Neuronal stem cell (in vitro differentiated cells): ENCODE data around the gene TMBIM6.

Source experiments
- DNase-seq: peaks from one replicate; pipeline ENCODE4 v3.0.0-alpha.2; 2013; ENCODE audit warnings: low spot score
- H2AFZ ChIP-seq: one replicate; pipeline ENCODE4 v1.6.1; 2013; ENCODE audit warnings: mild to moderate bottlenecking, low read length, inconsistent platforms
- H2AK5ac ChIP-seq: 2 replicates; pipeline ENCODE4 v1.6.1; 2013; ENCODE audit warnings: low read depth, mild to moderate bottlenecking, inconsistent platforms, low read length, moderate library complexity, mixed read lengths
- H2BK120ac ChIP-seq: 2 replicates; pipeline ENCODE4 v1.6.1; 2013; ENCODE audit warnings: low read depth, mild to moderate bottlenecking, inconsistent platforms, low read length, moderate library complexity, mixed read lengths
- H2BK12ac ChIP-seq: one replicate; pipeline ENCODE4 v1.6.1; 2013; ENCODE audit warnings: low read length, inconsistent platforms
- H2BK15ac ChIP-seq: 2 replicates; pipeline ENCODE4 v1.6.1; 2013; ENCODE audit warnings: mild to moderate bottlenecking, low read length, inconsistent platforms, mixed read lengths
- H2BK5ac ChIP-seq: one replicate; pipeline ENCODE4 v1.6.1; 2013; ENCODE audit warnings: inconsistent platforms, mild to moderate bottlenecking, low read length, moderate library complexity
- H3K14ac ChIP-seq: one replicate; pipeline ENCODE4 v1.6.1; 2013; ENCODE audit warnings: low read length, inconsistent platforms
- H3K18ac ChIP-seq: 2 replicates; pipeline ENCODE4 v1.6.1; 2013; ENCODE audit warnings: low read length, inconsistent platforms
- H3K23ac ChIP-seq: 2 replicates; pipeline ENCODE4 v1.6.1; 2013; ENCODE audit warnings: low read depth, mild to moderate bottlenecking, mixed read lengths, low read length, inconsistent platforms; ENCODE audit not compliant: poor library complexity
- H3K27ac ChIP-seq: replicated peaks from 3 replicates; pipeline ENCODE4 v1.5.1; 2013; ENCODE audit warnings: low read length, inconsistent platforms
- H3K27me3 ChIP-seq, 3 experiments: 2 replicates each; pipeline ENCODE4 v1.6.1; 2013; ENCODE audit warnings: low read length in 3 of 3, mild to moderate bottlenecking in 2 of 3, inconsistent platforms in 1 of 3, low read depth in 1 of 3, mixed read lengths in 1 of 3, moderate library complexity in 1 of 3; ENCODE audit not compliant: control insufficient read depth in 3 of 3, insufficient read depth in 3 of 3
- H3K36me3 ChIP-seq, 2 donors: replicated peaks in 1 of 2; 2 replicates each; pipeline ENCODE4 v1.6.1; 2013; ENCODE audit warnings: low read length in 2 of 2; ENCODE audit not compliant: control insufficient read depth in 2 of 2, insufficient read depth in 2 of 2
- H3K4ac ChIP-seq: 2 replicates; pipeline ENCODE4 v1.6.1; 2013; ENCODE audit warnings: inconsistent platforms, mild to moderate bottlenecking, low read length, moderate library complexity
- H3K4me1 ChIP-seq, 2 donors: 1 replicate in 1 of 2; 2 replicates in 1 of 2; pipeline ENCODE4 v1.6.1; 2013; ENCODE audit warnings: low read length in 2 of 2, low read depth in 1 of 2; ENCODE audit not compliant: control insufficient read depth in 2 of 2, insufficient read depth in 1 of 2
- H3K4me2 ChIP-seq: one replicate; pipeline ENCODE4 v1.6.1; 2013; ENCODE audit warnings: mild to moderate bottlenecking, low read length, inconsistent platforms; ENCODE audit not compliant: insufficient read depth, poor library complexity, severe bottlenecking
- H3K4me3 ChIP-seq, 2 donors: 2 replicates each; pipeline ENCODE4 v1.5.1; 2013; ENCODE audit warnings: low read length in 2 of 2, mild to moderate bottlenecking in 2 of 2, inconsistent platforms in 1 of 2, moderate library complexity in 1 of 2
- H3K79me1 ChIP-seq: one replicate; pipeline ENCODE4 v1.6.1; 2013; ENCODE audit warnings: low read depth, mild to moderate bottlenecking, inconsistent platforms, low read length, moderate library complexity
- H3K9ac ChIP-seq: one replicate; pipeline ENCODE4 v1.6.1; 2013; ENCODE audit warnings: mild to moderate bottlenecking, low read depth, low read length, inconsistent platforms; ENCODE audit not compliant: poor library complexity
- H3K9me3 ChIP-seq, 2 donors: replicated peaks in 1 of 2; 2 replicates each; pipeline versions ENCODE3 to v1.6.1; 2013; ENCODE audit warnings: low read length in 2 of 2, mild to moderate bottlenecking in 2 of 2, inconsistent platforms in 1 of 2, low read depth in 1 of 2, mixed read lengths in 1 of 2, moderate library complexity in 1 of 2; ENCODE audit not compliant: control insufficient read depth in 2 of 2, insufficient read depth in 1 of 2
- H4K8ac ChIP-seq: one replicate; pipeline ENCODE4 v1.6.1; 2013; ENCODE audit warnings: low read depth, mild to moderate bottlenecking, inconsistent platforms, low read length, moderate library complexity
- H4K91ac ChIP-seq: one replicate; pipeline ENCODE4 v1.6.1; 2013; ENCODE audit warnings: low read length, low read depth, mild to moderate bottlenecking, inconsistent platforms; ENCODE audit not compliant: poor library complexity
- WGBS, 2 donors: extraction: QIAGEN DNeasy Blood & Tissue Kit; methylation state at CpG; one replicate each; pipeline ENCODE4 v1.1.7; 2013; ENCODE audit warnings: missing lambda C conversion rate in 2 of 2, mixed read lengths in 1 of 2; ENCODE audit not compliant: insufficient read length in 2 of 2, insufficient replicate concordance in 1 of 2; ENCODE audit errors: extremely low coverage in 2 of 2; 5-methylcytosine and 5-hydroxymethylcytosine counted together

TMBIM6 gene

GRCh38 chr12:49697808-49698207 is 43.5 kb upstream of the TMBIM6 start:
- WGBS, 2 donors, result no CpG with 5 or more reads among the region's 4 CpGs
- no peak overlapping the region for H4K8ac ChIP-seq
- H3K27ac ChIP-seq, result no peak overlapping the region
- no peaks in the 10 kb centered on the region for H3K36me3 ChIP-seq
- no peak overlapping the region for H2BK15ac ChIP-seq
- H2AK5ac ChIP-seq, result no peak overlapping the region
- H3K9ac ChIP-seq, result no peak overlapping the region
- no peak overlapping the region for H2BK12ac ChIP-seq
- H3K4ac ChIP-seq, result no peak overlapping the region
- no peak overlapping the region for H3K14ac ChIP-seq
- no peak overlapping the region for H3K4me2 ChIP-seq
- peaks cover 11 to 17% of the 10 kb centered on the region in 2 donors for H3K4me1 ChIP-seq
- no peak overlapping the region for H2AFZ ChIP-seq
- no peaks in the 10 kb centered on the region for H3K79me1 ChIP-seq
- no peak for DNase-seq
- no peak overlapping the region for H2BK5ac ChIP-seq
- H3K4me3 ChIP-seq, result no peak overlapping the region
- no peak overlapping the region for H3K18ac ChIP-seq
- H4K91ac ChIP-seq, result no peak overlapping the region
- H3K27me3 ChIP-seq, result no peaks in the 10 kb centered on the region
- H3K23ac ChIP-seq, result no peak overlapping the region
- no peaks in the 10 kb centered on the region for H3K9me3 ChIP-seq
- H2BK120ac ChIP-seq, result no peak overlapping the region

- H2BK5ac ChIP-seq, result no peak overlapping the region
- no peak overlapping the region for H3K4ac ChIP-seq
- H3K23ac ChIP-seq, result no peak overlapping the region
- H4K8ac ChIP-seq, result no peak overlapping the region
- H3K79me1 ChIP-seq, result no peaks in the 10 kb centered on the region
- peak overlapping the region; percentile 45 for H3K4me2 ChIP-seq
- H3K9me3 ChIP-seq, result no peaks in the 10 kb centered on the region
- H2BK15ac ChIP-seq, result no peak overlapping the region
- no peak overlapping the region for H2BK12ac ChIP-seq
- peak overlapping the region; percentile 6 for H3K18ac ChIP-seq
- no peak overlapping the region for H2BK120ac ChIP-seq
- H3K14ac ChIP-seq, result no peak overlapping the region
- DNase-seq, result no peak
- H2AFZ ChIP-seq, result no peak overlapping the region
- H3K4me1 ChIP-seq, result peaks cover 17 to 25% of the 10 kb centered on the region in 2 donors
- H2AK5ac ChIP-seq, result no peak overlapping the region
- H3K27me3 ChIP-seq, result no peaks in the 10 kb centered on the region
- peak overlapping the region; percentile 3 for H3K27ac ChIP-seq
- no peak overlapping the region for H3K9ac ChIP-seq
- no peaks in the 10 kb centered on the region for H3K36me3 ChIP-seq
- H4K91ac ChIP-seq, result no peak overlapping the region
- WGBS, 2 donors, result no CpG with 5 or more reads among the region's 8 CpGs
- H3K4me3 ChIP-seq, result no peak overlapping the region
Observed at GRCh38 chr12:49698619-49699545, 42.5 kb upstream of the TMBIM6 start.

DNA sequence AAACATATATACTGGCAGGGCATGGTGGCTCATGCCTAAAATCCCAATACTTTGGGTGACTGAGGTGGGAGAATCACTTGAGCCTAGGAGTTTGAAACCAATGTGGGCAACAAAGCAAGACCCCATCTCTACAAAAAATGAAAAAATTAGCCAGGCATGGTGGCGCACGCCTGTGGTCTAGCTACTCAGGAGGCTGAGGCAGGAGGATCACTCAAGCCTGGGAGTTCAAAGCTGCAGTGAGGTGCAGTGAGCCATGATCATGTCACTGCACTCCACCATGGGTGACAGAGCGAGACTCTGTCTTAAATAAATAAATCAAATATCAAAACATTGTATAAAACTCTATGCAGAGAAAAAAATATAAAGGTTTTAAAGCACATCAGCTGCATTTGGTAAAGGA is 39.3 kb upstream of the TMBIM6 start:
- H3K23ac ChIP-seq, result no peak overlapping the region
- no peak overlapping the region for H2BK120ac ChIP-seq
- no peak overlapping the region for H3K9ac ChIP-seq
- no peak overlapping the region for H2BK15ac ChIP-seq
- no peaks in the 10 kb centered on the region for H3K9me3 ChIP-seq
- no peak overlapping the region for H3K18ac ChIP-seq
- peaks cover 2% of the 10 kb centered on the region for H3K79me1 ChIP-seq
- no peak overlapping the region for H3K4me2 ChIP-seq
- peaks cover 24 to 34% of the 10 kb centered on the region in 2 donors for H3K4me1 ChIP-seq
- H3K4me3 ChIP-seq, result no peak overlapping the region
- WGBS, 2 donors, result no CpG with 5 or more reads among the region's 3 CpGs
- no peak overlapping the region for H2AK5ac ChIP-seq
- no peaks in the 10 kb centered on the region for H3K27me3 ChIP-seq
- no peak for DNase-seq
- H3K14ac ChIP-seq, result no peak overlapping the region
- H3K36me3 ChIP-seq, result no peaks in the 10 kb centered on the region
- no peak overlapping the region for H3K27ac ChIP-seq
- H4K8ac ChIP-seq, result no peak overlapping the region
- no peak overlapping the region for H4K91ac ChIP-seq
- no peak overlapping the region for H2AFZ ChIP-seq
- no peak overlapping the region for H2BK12ac ChIP-seq
- no peak overlapping the region for H3K4ac ChIP-seq
- H2BK5ac ChIP-seq, result no peak overlapping the region

- Histone ChIP-seq H3K4me2 (no peak overlapping the region), H3K4me1 (peaks cover 23 to 34% of the 10 kb centered on the region in 2 donors), H4K91ac (no peak overlapping the region), H3K36me3 (no peaks in the 10 kb centered on the region), H3K14ac (no peak overlapping the region), H3K23ac (no peak overlapping the region), H2BK120ac (no peak overlapping the region), H2BK12ac (no peak overlapping the region), H2BK15ac (no peak overlapping the region), H3K27ac (no peak overlapping the region), H3K18ac (no peak overlapping the region), H2BK5ac (no peak overlapping the region), H3K9me3 (no peaks in the 10 kb centered on the region), H4K8ac (no peak overlapping the region), H3K4me3 (no peak overlapping the region), H3K9ac (no peak overlapping the region), H3K79me1 (peaks cover 2% of the 10 kb centered on the region), H3K4ac (no peak overlapping the region), H2AFZ (no peak overlapping the region), H2AK5ac (no peak overlapping the region), H3K27me3 (peaks cover 0 to under 1% (median under 1%) of the 10 kb centered on the region in 3 experiments)
- no peak for DNase-seq
Observed at GRCh38 chr12:49702676-49703215, 38.6 kb upstream of the TMBIM6 start.
